ENCODE data around the gene TRIM66.

DNA sequence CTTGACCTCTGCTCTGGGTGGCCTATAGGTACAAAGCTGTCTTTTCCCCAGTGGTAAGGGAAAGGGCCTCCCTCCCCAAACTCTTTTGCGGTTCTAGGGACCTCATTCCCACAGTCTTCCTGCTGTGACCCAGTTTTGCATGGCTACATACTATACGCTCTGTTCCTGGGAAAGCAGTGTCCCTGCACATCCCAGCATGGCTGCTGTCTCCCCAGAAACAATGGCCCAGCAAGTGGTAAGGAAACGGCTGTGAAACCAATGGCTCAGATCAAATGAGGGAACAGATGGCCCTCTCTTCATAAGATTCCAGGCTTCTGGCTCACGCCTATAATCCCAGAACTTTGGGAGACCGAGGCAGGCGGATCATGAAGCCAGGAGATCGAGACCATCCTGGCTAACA lies 41.2 kb upstream of the TRIM66 start:
- TF ChIP-seq POLR2AphosphoS5 (IDR thresholded peaks at IDR 0.05; ENCODE audit: insufficient read depth, low read depth, low read length) (no peak), EZH2 (IDR thresholded peaks at IDR 0.05; ENCODE audit: borderline replicate concordance, low read depth, low read length, severe bottlenecking) (no peak), POLR2A (IDR thresholded peaks at IDR 0.05; ENCODE audit: low read depth, low read length) (no peak)
- TF ChIP-seq, protein P1, sequence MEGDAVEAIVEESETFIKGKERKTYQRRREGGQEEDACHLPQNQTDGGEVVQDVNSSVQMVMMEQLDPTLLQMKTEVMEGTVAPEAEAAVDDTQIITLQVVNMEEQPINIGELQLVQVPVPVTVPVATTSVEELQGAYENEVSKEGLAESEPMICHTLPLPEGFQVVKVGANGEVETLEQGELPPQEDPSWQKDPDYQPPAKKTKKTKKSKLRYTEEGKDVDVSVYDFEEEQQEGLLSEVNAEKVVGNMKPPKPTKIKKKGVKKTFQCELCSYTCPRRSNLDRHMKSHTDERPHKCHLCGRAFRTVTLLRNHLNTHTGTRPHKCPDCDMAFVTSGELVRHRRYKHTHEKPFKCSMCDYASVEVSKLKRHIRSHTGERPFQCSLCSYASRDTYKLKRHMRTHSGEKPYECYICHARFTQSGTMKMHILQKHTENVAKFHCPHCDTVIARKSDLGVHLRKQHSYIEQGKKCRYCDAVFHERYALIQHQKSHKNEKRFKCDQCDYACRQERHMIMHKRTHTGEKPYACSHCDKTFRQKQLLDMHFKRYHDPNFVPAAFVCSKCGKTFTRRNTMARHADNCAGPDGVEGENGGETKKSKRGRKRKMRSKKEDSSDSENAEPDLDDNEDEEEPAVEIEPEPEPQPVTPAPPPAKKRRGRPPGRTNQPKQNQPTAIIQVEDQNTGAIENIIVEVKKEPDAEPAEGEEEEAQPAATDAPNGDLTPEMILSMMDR (IDR thresholded peaks at IDR 0.05; ENCODE audit: extremely low read depth in 1 of 2, insufficient read depth in 1 of 2, low read depth in 1 of 2, low read length in 2 of 2): no peak

All from endothelial cell of umbilical vein (primary cell).